Measurements from ENCODE around the gene CDCA8. TPM values are rescaled to one million over a fixed set of nuclear protein-coding genes. Genes with fewer than 3 reads are reported as not detected.

CDCA8 gene
- total RNA-seq, 1 experiment from 2014 or later: 34.5 TPM

DNA sequence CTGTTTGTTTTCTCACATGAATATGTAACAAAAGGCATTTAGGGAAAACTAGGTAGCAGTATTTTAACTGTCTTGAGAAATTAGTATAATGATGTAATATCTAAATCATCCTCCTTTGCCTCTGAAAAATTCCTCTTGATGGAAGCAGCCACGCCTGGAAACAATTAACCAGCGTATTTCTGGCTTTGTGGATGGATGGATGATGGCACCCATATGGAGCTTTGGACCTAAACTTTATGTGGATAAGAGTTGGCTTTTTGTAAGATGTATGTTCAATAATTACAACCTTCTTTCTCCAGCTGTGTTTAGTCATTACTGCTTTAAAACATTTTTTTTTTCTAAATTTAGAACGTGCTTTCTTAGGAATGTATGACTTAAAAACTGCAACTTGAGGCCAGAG is 12.7 kb downstream of the CDCA8 start:
- Mint-ChIP-seq H3K9me3 (ENCODE audit: low read depth, unreplicated experiment) (no peaks in the 10 kb centered on the region), H3K36me3 (ENCODE audit: insufficient read depth, unreplicated experiment) (peaks cover 64% of the 10 kb centered on the region), H3K4me3 (ENCODE audit: low read depth, unreplicated experiment) (no peak overlapping the region)

DNA sequence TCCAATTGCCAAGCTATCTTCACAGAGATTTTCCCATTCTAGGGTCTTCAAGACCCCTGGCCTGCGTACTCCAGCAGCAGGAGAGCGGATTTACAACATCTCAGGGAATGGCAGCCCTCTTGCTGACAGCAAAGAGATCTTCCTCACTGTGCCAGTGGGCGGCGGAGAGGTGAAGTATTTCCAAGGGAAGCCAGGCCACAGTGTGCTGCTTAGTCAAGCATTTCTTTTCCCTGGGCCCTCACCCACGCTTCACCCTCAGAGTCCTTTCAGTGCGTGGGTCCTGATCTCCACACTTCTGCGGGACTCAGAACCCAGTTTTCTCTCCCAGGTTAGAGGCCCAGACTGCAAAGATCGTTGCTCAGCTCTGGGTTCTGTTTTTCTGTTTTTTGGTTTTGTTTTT is 13.1 kb downstream of the CDCA8 start:
- Mint-ChIP-seq H3K27me3 (ENCODE audit: unreplicated experiment) (no peaks in the 10 kb centered on the region), H3K36me3 (ENCODE audit: insufficient read depth, unreplicated experiment) (peaks cover 64% of the 10 kb centered on the region), H3K27ac (ENCODE audit: unreplicated experiment) (no peak overlapping the region), H3K4me1 (ENCODE audit: low read depth, unreplicated experiment) (no peaks in the 10 kb centered on the region), H3K4me3 (ENCODE audit: low read depth, unreplicated experiment) (no peak overlapping the region), H3K9me3 (ENCODE audit: low read depth, unreplicated experiment) (no peaks in the 10 kb centered on the region)
- CTCF ChIA-PET: no interaction called here
- no TSS peak for BruUV-seq (replicated peaks)
- TF ChIP-seq, protein P1, sequence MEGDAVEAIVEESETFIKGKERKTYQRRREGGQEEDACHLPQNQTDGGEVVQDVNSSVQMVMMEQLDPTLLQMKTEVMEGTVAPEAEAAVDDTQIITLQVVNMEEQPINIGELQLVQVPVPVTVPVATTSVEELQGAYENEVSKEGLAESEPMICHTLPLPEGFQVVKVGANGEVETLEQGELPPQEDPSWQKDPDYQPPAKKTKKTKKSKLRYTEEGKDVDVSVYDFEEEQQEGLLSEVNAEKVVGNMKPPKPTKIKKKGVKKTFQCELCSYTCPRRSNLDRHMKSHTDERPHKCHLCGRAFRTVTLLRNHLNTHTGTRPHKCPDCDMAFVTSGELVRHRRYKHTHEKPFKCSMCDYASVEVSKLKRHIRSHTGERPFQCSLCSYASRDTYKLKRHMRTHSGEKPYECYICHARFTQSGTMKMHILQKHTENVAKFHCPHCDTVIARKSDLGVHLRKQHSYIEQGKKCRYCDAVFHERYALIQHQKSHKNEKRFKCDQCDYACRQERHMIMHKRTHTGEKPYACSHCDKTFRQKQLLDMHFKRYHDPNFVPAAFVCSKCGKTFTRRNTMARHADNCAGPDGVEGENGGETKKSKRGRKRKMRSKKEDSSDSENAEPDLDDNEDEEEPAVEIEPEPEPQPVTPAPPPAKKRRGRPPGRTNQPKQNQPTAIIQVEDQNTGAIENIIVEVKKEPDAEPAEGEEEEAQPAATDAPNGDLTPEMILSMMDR (IDR thresholded peaks at IDR 0.05; ENCODE audit: unreplicated experiment): no peak
- no peak for DNase-seq
- intact Hi-C loops (cut with micrococcal nuclease; ENCODE audit: unreplicated experiment): no loop called here

More for the DNA sequence above, 12.7 kb downstream of the CDCA8 start:
- TF ChIP-seq, protein P1 (IDR thresholded peaks at IDR 0.05; ENCODE audit: unreplicated experiment): no peak
- Mint-ChIP-seq H3K27me3 (ENCODE audit: unreplicated experiment) (no peaks in the 10 kb centered on the region), H3K4me1 (ENCODE audit: low read depth, unreplicated experiment) (no peaks in the 10 kb centered on the region), H3K27ac (ENCODE audit: unreplicated experiment) (no peak overlapping the region)
- no TSS peak for BruUV-seq (replicated peaks)
- CTCF ChIA-PET: no interaction called here
- intact Hi-C loops (cut with micrococcal nuclease; ENCODE audit: unreplicated experiment): no loop called here
- DNase-seq: no peak

DNA sequence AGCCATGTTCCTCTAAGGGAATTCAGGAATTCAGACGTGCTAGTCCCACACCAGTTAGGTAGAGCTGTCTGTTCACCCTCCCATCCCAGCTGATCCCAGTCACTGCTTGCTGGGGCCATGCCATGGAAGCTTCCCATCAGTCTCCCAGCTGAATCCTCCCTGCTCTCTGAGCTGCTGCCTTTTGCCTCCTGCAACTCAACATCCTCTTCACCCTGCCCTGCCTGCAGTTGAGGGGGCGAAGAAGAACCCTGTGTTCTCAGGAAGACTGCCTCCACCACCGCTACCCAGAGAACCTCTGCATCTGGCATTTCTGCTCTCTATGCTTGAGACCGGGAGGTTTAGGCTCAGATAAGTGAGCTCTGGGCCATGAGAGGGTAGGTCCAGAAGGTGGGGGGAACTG is 16.2 kb downstream of the CDCA8 start:
- no peaks in the 10 kb centered on the region for H3K4me1 Mint-ChIP-seq (ENCODE audit: low read depth, unreplicated experiment)
- TF ChIP-seq, protein P1 (IDR thresholded peaks at IDR 0.05; ENCODE audit: unreplicated experiment): no peak
- BruUV-seq (replicated peaks): no TSS peak
- no peak for DNase-seq
- peaks cover 51% of the 10 kb centered on the region for H3K36me3 Mint-ChIP-seq (ENCODE audit: insufficient read depth, unreplicated experiment)
- no peak overlapping the region for H3K27ac Mint-ChIP-seq (ENCODE audit: unreplicated experiment)
- H3K9me3 Mint-ChIP-seq (ENCODE audit: low read depth, unreplicated experiment): no peaks in the 10 kb centered on the region
- no peaks in the 10 kb centered on the region for H3K27me3 Mint-ChIP-seq (ENCODE audit: unreplicated experiment)
- H3K4me3 Mint-ChIP-seq (ENCODE audit: low read depth, unreplicated experiment): no peak overlapping the region
- CTCF ChIA-PET: no interaction called here
- intact Hi-C loops (cut with micrococcal nuclease; ENCODE audit: unreplicated experiment): no loop called here

DNA sequence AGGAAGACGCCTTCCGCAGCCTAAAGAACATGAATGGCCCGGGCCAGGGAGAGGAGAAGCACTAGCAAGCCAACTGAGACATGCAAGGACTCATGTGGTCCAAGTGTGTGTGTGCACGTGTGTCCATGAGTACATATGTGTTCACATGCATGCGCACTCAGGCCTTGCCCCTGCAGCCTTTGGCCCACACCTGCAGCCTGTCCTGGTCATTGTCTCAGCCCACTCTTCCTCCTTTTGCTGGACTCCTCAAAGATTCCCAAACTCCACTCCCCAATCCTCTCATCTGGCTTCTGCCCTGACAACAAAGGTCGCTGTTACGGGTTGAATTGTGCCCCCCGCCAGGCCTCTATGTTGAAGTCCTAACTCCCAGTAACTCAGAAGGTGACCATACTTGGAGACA is 21.9 kb downstream of the CDCA8 start:
- BruUV-seq (replicated peaks): no TSS peak
- H3K9me3 Mint-ChIP-seq (ENCODE audit: low read depth, unreplicated experiment): no peaks in the 10 kb centered on the region
- TF ChIP-seq, protein P1 (IDR thresholded peaks at IDR 0.05; ENCODE audit: unreplicated experiment): no peak
- intact Hi-C loops (cut with micrococcal nuclease; ENCODE audit: unreplicated experiment): no loop called here
- H3K4me1 Mint-ChIP-seq (ENCODE audit: low read depth, unreplicated experiment): no peaks in the 10 kb centered on the region
- no peaks in the 10 kb centered on the region for H3K27me3 Mint-ChIP-seq (ENCODE audit: unreplicated experiment)
- no peak for DNase-seq
- no peak overlapping the region for H3K27ac Mint-ChIP-seq (ENCODE audit: unreplicated experiment)
- H3K36me3 Mint-ChIP-seq (ENCODE audit: insufficient read depth, unreplicated experiment): peaks cover 12% of the 10 kb centered on the region
- H3K4me3 Mint-ChIP-seq (ENCODE audit: low read depth, unreplicated experiment): no peak overlapping the region
- CTCF ChIA-PET: no interaction called here
